ENCODE data around the gene DLG2. TPM values are rescaled to one million over a fixed set of nuclear protein-coding genes. Genes with fewer than 3 reads are reported as not detected.

Gene DLG2
- total RNA-seq, 1 donor from 2014 or later: 1.8 TPM

GRCh38 chr11:84383576-84383975 lies 1243.6 kb downstream of the DLG2 start:
- Histone ChIP-seq H3K79me2 (ENCODE audit: insufficient read depth, low read length) (no peaks in the 10 kb centered on the region), H2AFZ (ENCODE audit: low read depth, low read length) (no peak overlapping the region), H3K36me3 (ENCODE audit: insufficient read depth, low read length) (no peaks in the 10 kb centered on the region), H3K4me3 (ENCODE audit: insufficient read depth, low read depth, low read length) (no peak overlapping the region), H3K4me1 (ENCODE audit: insufficient read depth, low read length) (no peaks in the 10 kb centered on the region), H4K20me1 (ENCODE audit: insufficient read depth, low read length) (no peaks in the 10 kb centered on the region), H3K27ac (ENCODE audit: low read depth, low read length) (no peak overlapping the region), H3K9ac (ENCODE audit: low read length) (no peak overlapping the region), H3K4me2 (ENCODE audit: low read length) (no peak overlapping the region), H3K27me3 (ENCODE audit: insufficient read depth, low read length) (no peaks in the 10 kb centered on the region), H3K9me3 (ENCODE audit: insufficient read depth, low read depth, low read length) (no peaks in the 10 kb centered on the region)
- TF ChIP-seq CTCF (IDR thresholded peaks at IDR 0.05; ENCODE audit: insufficient read depth, low read depth, low read length) (no peak), EZH2 (IDR thresholded peaks at IDR 0.05; ENCODE audit: insufficient read depth, low read length) (no peak)
- DNase-seq (ENCODE audit: low read depth): peak; percentile 7
- Mint-ChIP-seq H3K9me3 (ENCODE audit: unreplicated experiment) (no peaks in the 10 kb centered on the region), H3K4me1 (ENCODE audit: low read depth, unreplicated experiment) (no peaks in the 10 kb centered on the region), H3K27me3 (ENCODE audit: low read depth, unreplicated experiment) (no peaks in the 10 kb centered on the region), H3K4me3 (ENCODE audit: unreplicated experiment) (no peak overlapping the region), H3K27ac (ENCODE audit: unreplicated experiment) (no peak overlapping the region), H3K36me3 (ENCODE audit: low read depth, unreplicated experiment) (no peaks in the 10 kb centered on the region)
- no peak for FAIRE-seq

- no peaks in the 10 kb centered on the region for H3K36me3 ChIP-seq (ENCODE audit: insufficient read depth, low read length)
- FAIRE-seq: no peak
- no peaks in the 10 kb centered on the region for H3K27me3 Mint-ChIP-seq (ENCODE audit: low read depth, unreplicated experiment)
- no peak overlapping the region for H3K27ac ChIP-seq (ENCODE audit: low read depth, low read length)
- no peak overlapping the region for H3K4me2 ChIP-seq (ENCODE audit: low read length)
- no peak overlapping the region for H3K4me3 Mint-ChIP-seq (ENCODE audit: unreplicated experiment)
- no peaks in the 10 kb centered on the region for H3K4me1 ChIP-seq (ENCODE audit: insufficient read depth, low read length)
- H3K4me1 Mint-ChIP-seq (ENCODE audit: low read depth, unreplicated experiment): no peaks in the 10 kb centered on the region
- H3K9me3 Mint-ChIP-seq (ENCODE audit: unreplicated experiment): no peaks in the 10 kb centered on the region
- H3K79me2 ChIP-seq (ENCODE audit: insufficient read depth, low read length): no peaks in the 10 kb centered on the region
- TF ChIP-seq CTCF (IDR thresholded peaks at IDR 0.05; ENCODE audit: insufficient read depth, low read depth, low read length) (no peak), EZH2 (IDR thresholded peaks at IDR 0.05; ENCODE audit: insufficient read depth, low read length) (no peak)
- H3K27me3 ChIP-seq (ENCODE audit: insufficient read depth, low read length): no peaks in the 10 kb centered on the region
- no peak overlapping the region for H2AFZ ChIP-seq (ENCODE audit: low read depth, low read length)
- no peak overlapping the region for H3K4me3 ChIP-seq (ENCODE audit: insufficient read depth, low read depth, low read length)
- H3K36me3 Mint-ChIP-seq (ENCODE audit: low read depth, unreplicated experiment): no peaks in the 10 kb centered on the region
- H3K9ac ChIP-seq (ENCODE audit: low read length): no peak overlapping the region
- H4K20me1 ChIP-seq (ENCODE audit: insufficient read depth, low read length): no peaks in the 10 kb centered on the region
- H3K27ac Mint-ChIP-seq (ENCODE audit: unreplicated experiment): no peak overlapping the region
- no peak for DNase-seq (ENCODE audit: low read depth)
- no peaks in the 10 kb centered on the region for H3K9me3 ChIP-seq (ENCODE audit: insufficient read depth, low read depth, low read length)
These were observed 1245.5 kb downstream of the DLG2 start for GRCh38 chr11:84381666-84382065.

- H3K27ac ChIP-seq (ENCODE audit: low read depth, low read length): no peak overlapping the region
- H3K36me3 ChIP-seq (ENCODE audit: insufficient read depth, low read length): no peaks in the 10 kb centered on the region
- TF ChIP-seq CTCF (IDR thresholded peaks at IDR 0.05; ENCODE audit: insufficient read depth, low read depth, low read length) (no peak), EZH2 (IDR thresholded peaks at IDR 0.05; ENCODE audit: insufficient read depth, low read length) (no peak)
- H3K36me3 Mint-ChIP-seq (ENCODE audit: low read depth, unreplicated experiment): no peaks in the 10 kb centered on the region
- no peak overlapping the region for H2AFZ ChIP-seq (ENCODE audit: low read depth, low read length)
- no peak overlapping the region for H3K4me2 ChIP-seq (ENCODE audit: low read length)
- H3K9me3 ChIP-seq (ENCODE audit: insufficient read depth, low read depth, low read length): no peaks in the 10 kb centered on the region
- H3K4me3 ChIP-seq (ENCODE audit: insufficient read depth, low read depth, low read length): no peak overlapping the region
- no peaks in the 10 kb centered on the region for H3K4me1 ChIP-seq (ENCODE audit: insufficient read depth, low read length)
- no peak overlapping the region for H3K4me3 Mint-ChIP-seq (ENCODE audit: unreplicated experiment)
- H4K20me1 ChIP-seq (ENCODE audit: insufficient read depth, low read length): no peaks in the 10 kb centered on the region
- H3K27me3 ChIP-seq (ENCODE audit: insufficient read depth, low read length): no peaks in the 10 kb centered on the region
- no peak for FAIRE-seq
- H3K4me1 Mint-ChIP-seq (ENCODE audit: low read depth, unreplicated experiment): no peaks in the 10 kb centered on the region
- no peak for DNase-seq (ENCODE audit: low read depth)
- H3K9me3 Mint-ChIP-seq (ENCODE audit: unreplicated experiment): no peaks in the 10 kb centered on the region
- no peak overlapping the region for H3K27ac Mint-ChIP-seq (ENCODE audit: unreplicated experiment)
- H3K79me2 ChIP-seq (ENCODE audit: insufficient read depth, low read length): no peaks in the 10 kb centered on the region
- H3K27me3 Mint-ChIP-seq (ENCODE audit: low read depth, unreplicated experiment): no peaks in the 10 kb centered on the region
- no peak overlapping the region for H3K9ac ChIP-seq (ENCODE audit: low read length)
These were observed 1254.7 kb downstream of the DLG2 start for GRCh38 chr11:84372381-84372950.
